GM12878 (cell line): Measurements from ENCODE around the gene HERPUD1. TPM values are rescaled to one million over a fixed set of nuclear protein-coding genes. Genes with fewer than 3 reads are reported as not detected.

Experiments used
- ATF3 ChIP-seq: IDR thresholded peaks from 2 replicates; pipeline ENCODE4 v1.6.1; 2011; ENCODE audit warnings: low read depth, mild to moderate bottlenecking, low read length, moderate library complexity, borderline replicate concordance; ENCODE audit errors: extremely low read depth
- BCL3 ChIP-seq: IDR thresholded peaks from 2 replicates; pipeline ENCODE4 v1.6.1; 2011; ENCODE audit warnings: borderline replicate concordance, low read depth, mild to moderate bottlenecking, moderate library complexity, low read length; ENCODE audit not compliant: insufficient read depth, poor library complexity, severe bottlenecking
- CHD1 ChIP-seq: IDR thresholded peaks from 2 replicates; pipeline ENCODE4 v1.6.1; 2012; ENCODE audit warnings: low read depth, low read length, improper control_type of control experiment
- CREB1 ChIP-seq: IDR thresholded peaks from 2 replicates; pipeline ENCODE4 v1.6.1; 2012; ENCODE audit warnings: low read depth, mild to moderate bottlenecking, inconsistent platforms
- EED ChIP-seq: sonication (generic); IDR thresholded peaks from 2 replicates; pipeline ENCODE4 v1.6.1; 2016; ENCODE audit warnings: antibody characterized with exemption, low read depth
- EGR1 ChIP-seq, 2 experiments: IDR thresholded peaks; 1 replicate in 1 of 2; 2 replicates in 1 of 2; pipeline ENCODE4 v1.6.1; 2011 to 2012; ENCODE audit warnings: low read depth in 2 of 2, low read length in 2 of 2, borderline replicate concordance in 1 of 2, mild to moderate bottlenecking in 1 of 2, moderate library complexity in 1 of 2
- ETV6 ChIP-seq, 2 experiments: fragments of 450-650 bp in 1 of 2; IDR thresholded peaks in 1 of 2; conservative IDR thresholded peaks in 1 of 2; 2 replicates each; pipeline ENCODE4 v1.6.1; 2014; ENCODE audit warnings: antibody characterized with exemption in 1 of 2, borderline replicate concordance in 1 of 2, low read depth in 1 of 2, mild to moderate bottlenecking in 1 of 2, moderate library complexity in 1 of 2
- EZH2 ChIP-seq: IDR thresholded peaks from 2 replicates; pipeline ENCODE4 v1.6.1; 2012; ENCODE audit warnings: low read depth, mild to moderate bottlenecking, control low read depth, inconsistent platforms, low read length, borderline replicate concordance; ENCODE audit not compliant: control insufficient read depth
- IKZF1 ChIP-seq: fragments of 450-650 bp; conservative IDR thresholded peaks from 2 replicates; pipeline ENCODE4 v1.6.1; 2017; ENCODE audit warnings: antibody characterized with exemption, mild to moderate bottlenecking
- IRF5 ChIP-seq: fragments of 450-650 bp; IDR thresholded peaks from 2 replicates; pipeline ENCODE4 v1.6.1; 2017; ENCODE audit warnings: borderline replicate concordance
- POLR2AphosphoS2 ChIP-seq: IDR thresholded peaks from 2 replicates; pipeline ENCODE4 v1.6.1; 2011; ENCODE audit warnings: low read depth, mild to moderate bottlenecking, low read length, improper control_type of control experiment, moderate library complexity
- SMAD1 ChIP-seq: fragments of 450-650 bp; IDR thresholded peaks from 2 replicates; pipeline ENCODE4 v1.6.1; 2018; ENCODE audit warnings: mild to moderate bottlenecking, low read depth; ENCODE audit not compliant: partially characterized antibody
- SMARCA5 ChIP-seq: fragments of 450-650 bp; IDR thresholded peaks from 2 replicates; pipeline ENCODE4 v1.6.1; 2017; ENCODE audit warnings: mild to moderate bottlenecking
- SREBF2 ChIP-seq: IDR thresholded peaks from 2 replicates; pipeline ENCODE4 v1.6.1; 2012; ENCODE audit warnings: mild to moderate bottlenecking, low read length
- SRF ChIP-seq, 2 experiments: IDR thresholded peaks; 2 replicates each; pipeline ENCODE4 v1.6.1; 2011; ENCODE audit warnings: low read depth in 2 of 2, low read length in 2 of 2, mild to moderate bottlenecking in 1 of 2, moderate library complexity in 1 of 2
- ZBTB33 ChIP-seq: fragments of 450-650 bp; IDR thresholded peaks from 2 replicates; pipeline ENCODE4 v1.6.1; 2017; ENCODE audit warnings: mild to moderate bottlenecking
- polyA plus RNA-seq, 11 experiments: library from polyadenylated mRNA; depleted of rRNA in 4 of 11; unstranded in 6 of 11; stranded (reverse) in 5 of 11; fragments of >200 nt; fragmentation: Nextera tagmentation in 4 of 11; fragmentation: Illumina TruSeq in 1 of 11; extraction: Ambion mirVana in 4 of 11; extraction: Trizol in 1 of 11; gene quantifications; 1 replicate in 1 of 11; 2 replicates in 10 of 11; pipeline versions ENCODE4 v1.2.1 to v1.2.3, GENCODE V29; 2011 to 2016; ENCODE audit warnings: inconsistent platforms in 2 of 11, missing spikeins in 2 of 11, low read depth in 1 of 11
- total RNA-seq, 4 experiments: library from RNA; depleted of rRNA in 3 of 4; stranded (reverse); fragments of >200 nt in 3 of 4; fragmentation: Illumina TruSeq in 1 of 4; extraction: Trizol in 1 of 4; gene quantifications; 2 replicates each; pipeline versions ENCODE4 v1.2.1 to v1.2.3, GENCODE V29; 2013 to 2021
- TF ChIP-seq, protein P1 (sequence below): IDR thresholded peaks from 2 replicates; pipeline ENCODE4 v1.6.1; 2011; ENCODE audit warnings: mild to moderate bottlenecking, low read depth, low read length, moderate library complexity; ENCODE audit not compliant: insufficient replicate concordance

The HERPUD1 gene
- total and polyA plus RNA-seq, 10 of the 15 experiments (the other 5 are each of a cell fraction or from before 2014, with no cell fraction given) = 32.6 to 212 (median 122) TPM

- peak; percentile 16 for TF ChIP-seq BCL3
- TF ChIP-seq, protein P1, sequence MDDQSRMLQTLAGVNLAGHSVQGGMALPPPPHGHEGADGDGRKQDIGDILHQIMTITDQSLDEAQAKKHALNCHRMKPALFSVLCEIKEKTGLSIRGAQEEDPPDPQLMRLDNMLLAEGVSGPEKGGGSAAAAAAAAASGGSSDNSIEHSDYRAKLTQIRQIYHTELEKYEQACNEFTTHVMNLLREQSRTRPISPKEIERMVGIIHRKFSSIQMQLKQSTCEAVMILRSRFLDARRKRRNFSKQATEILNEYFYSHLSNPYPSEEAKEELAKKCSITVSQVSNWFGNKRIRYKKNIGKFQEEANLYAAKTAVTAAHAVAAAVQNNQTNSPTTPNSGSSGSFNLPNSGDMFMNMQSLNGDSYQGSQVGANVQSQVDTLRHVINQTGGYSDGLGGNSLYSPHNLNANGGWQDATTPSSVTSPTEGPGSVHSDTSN = peak; percentile 78
- TF ChIP-seq ETV6 (conservative IDR thresholded peaks at IDR 0.05 in 1 of 2, IDR thresholded peaks at IDR 0.05 in 1 of 2; ENCODE audit: borderline replicate concordance in 1 of 2, low read depth in 1 of 2) = no peak
- TF ChIP-seq SRF (IDR thresholded peaks at IDR 0.05; ENCODE audit: low read depth in 2 of 2, low read length in 2 of 2) = no peak
- no peak for TF ChIP-seq EGR1 (IDR thresholded peaks at IDR 0.05; ENCODE audit: borderline replicate concordance in 1 of 2, low read depth in 2 of 2, low read length in 2 of 2)
- TF ChIP-seq SMAD1 = peak; percentile 19
- no peak for TF ChIP-seq SREBF2
- no peak for TF ChIP-seq IRF5
- no peak for TF ChIP-seq EZH2
- TF ChIP-seq EED = peak; percentile 91
- no peak for TF ChIP-seq POLR2AphosphoS2
- TF ChIP-seq ZBTB33 = no peak
- TF ChIP-seq CHD1 = no peak
- TF ChIP-seq CREB1 = peak; percentile 72
- no peak for TF ChIP-seq ATF3
- TF ChIP-seq SMARCA5 = peak; percentile 96
- TF ChIP-seq IKZF1 = peak; percentile 92
Measured at GRCh38 chr16:56970934-56971767, 39.2 kb downstream of the HERPUD1 start (continued).
